H54 (cell line): Measurements from ENCODE around the gene VHLL.
"Not testable (repeated sequence)": the region's sequence is repeated elsewhere in the genome, so short reads cannot be mapped to it uniquely, and the experiment has no call there.

Experiments used
- DNase-seq: peaks from one replicate; pipeline ENCODE4 v3.0.0; 2011; ENCODE audit warnings: low spot score, mixed read lengths; ENCODE audit not compliant: insufficient read length
- FAIRE-seq: peaks from 3 replicates; lab custom pipeline; 2011; peaks lifted over from hg19 to GRCh38; lab: Jason Lieb, UNC
- POLR2A ChIP-seq: IDR thresholded peaks from 2 replicates; pipeline ENCODE4 v1.6.1; 2011; ENCODE audit warnings: low read depth, mild to moderate bottlenecking, low read length

Gene VHLL

DNA sequence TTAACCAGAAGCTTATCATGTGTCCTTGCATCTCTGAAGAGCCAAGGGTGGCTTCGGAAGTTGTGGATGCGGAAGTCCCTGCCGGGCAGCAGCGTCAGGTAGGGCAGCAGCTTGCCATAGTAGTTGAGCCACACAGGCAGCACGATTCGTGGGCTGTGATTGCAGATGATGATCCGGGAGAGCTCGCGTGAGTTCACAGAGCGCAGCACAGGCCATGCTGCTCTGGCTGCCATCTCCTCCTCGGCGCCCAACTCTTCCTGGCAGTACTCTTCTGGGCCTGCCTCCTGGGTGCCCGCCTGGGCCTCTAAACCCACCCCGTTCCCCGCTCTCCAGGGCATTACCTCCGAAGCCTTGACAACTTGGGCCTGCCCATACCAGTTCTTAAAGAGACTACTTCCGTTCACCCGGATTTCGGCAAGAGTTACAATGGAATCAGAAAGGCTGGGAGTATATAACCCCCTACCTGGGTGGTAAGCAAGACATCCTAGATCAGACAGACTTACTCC lies at the start of gene VHLL:
Gene VHLL, minus strand, starts transcription at position 456 of the 506 bp plus-strand sequence. Its CDS starts 118 bp downstream, at position 338.
- no peak for TF ChIP-seq POLR2A
- no peak for FAIRE-seq

DNA sequence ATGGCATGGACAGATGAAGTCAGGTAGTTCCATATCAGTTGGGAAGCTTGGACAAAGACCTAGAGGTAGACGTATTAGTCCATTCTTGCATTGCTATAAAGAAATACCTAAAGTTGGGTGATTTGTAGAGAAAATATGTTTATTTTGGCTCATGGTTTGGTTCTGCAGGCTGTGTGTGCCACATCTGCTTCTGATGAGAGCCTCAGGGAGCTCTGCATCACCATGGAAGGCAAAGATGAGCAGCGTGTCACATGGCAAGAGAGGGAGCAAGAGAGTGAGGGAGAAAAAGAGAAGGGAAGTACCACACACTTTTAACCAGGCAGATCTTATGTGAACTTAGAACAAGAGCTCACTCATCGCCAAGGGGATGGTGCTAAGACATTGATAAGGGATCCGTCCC lies 48.2 kb upstream of the VHLL start:
- DNase-seq = no peak
- FAIRE-seq = no peak
- TF ChIP-seq POLR2A = no peak

More for the DNA sequence above, at the start of gene VHLL:
- DNase-seq = no peak

DNA sequence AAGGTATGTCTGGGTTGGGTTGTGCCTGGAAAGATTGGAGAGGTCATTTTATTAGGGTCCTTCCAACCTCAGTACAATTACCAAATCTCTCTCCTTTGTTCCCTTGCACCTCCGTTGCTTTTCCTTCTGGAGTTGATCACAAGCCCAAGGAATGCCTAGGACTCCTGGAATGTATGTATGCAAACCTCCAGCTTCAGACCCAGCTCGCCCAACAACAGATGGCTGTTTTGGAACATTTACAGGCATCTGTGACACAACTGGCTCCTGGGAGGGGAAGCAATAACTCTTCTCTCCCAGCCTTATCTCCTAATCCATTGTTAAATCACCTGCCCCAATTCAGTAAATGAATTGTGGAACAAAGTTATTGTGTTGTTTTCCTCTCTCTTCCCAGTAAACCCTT lies 47.5 kb upstream of the VHLL start:
- FAIRE-seq (no peak), DNase-seq (no peak)
- TF ChIP-seq POLR2A = no peak

DNA sequence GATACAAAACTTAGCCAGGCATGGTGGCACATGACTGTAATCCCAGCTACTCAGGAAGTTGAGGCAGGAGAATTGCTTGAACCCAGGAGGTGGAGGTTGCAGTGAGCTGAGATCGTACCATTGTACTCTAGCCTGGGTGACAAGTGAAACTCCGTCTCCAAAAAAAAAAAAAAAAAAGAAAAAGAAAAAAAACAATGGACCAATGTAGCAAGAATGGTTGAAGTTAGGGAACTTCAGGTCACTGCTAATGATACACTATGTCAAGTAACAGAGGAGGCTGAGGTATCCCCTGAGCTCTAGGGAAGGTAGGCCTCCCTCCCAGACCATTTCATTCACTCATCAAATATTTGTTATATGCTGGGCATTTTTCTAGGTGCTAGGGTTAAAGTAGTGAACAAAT lies 46.9 kb upstream of the VHLL start:
- not testable (repeated sequence) for FAIRE-seq, DNase-seq

DNA sequence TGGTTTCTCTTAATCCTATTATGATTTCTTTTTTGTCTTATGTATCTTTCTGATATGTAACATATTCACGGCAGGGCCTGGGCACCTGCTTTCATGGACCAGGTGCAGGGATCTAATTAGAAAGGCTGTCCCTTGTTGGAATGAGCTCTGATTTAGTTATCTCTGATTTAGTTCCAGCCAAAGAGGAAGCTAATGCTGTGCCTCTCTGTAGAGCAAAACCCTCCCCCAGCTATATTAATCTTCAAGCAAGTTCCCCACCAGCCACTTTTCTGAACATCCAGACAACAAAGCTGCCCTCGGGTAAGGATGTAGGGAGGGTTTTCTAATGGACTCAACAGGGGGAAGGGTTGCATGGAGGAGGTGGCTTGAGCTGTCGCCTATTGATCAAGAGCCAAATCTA lies 45.3 kb upstream of the VHLL start:
- FAIRE-seq = no peak
- no peak for DNase-seq
- no peak for TF ChIP-seq POLR2A

DNA sequence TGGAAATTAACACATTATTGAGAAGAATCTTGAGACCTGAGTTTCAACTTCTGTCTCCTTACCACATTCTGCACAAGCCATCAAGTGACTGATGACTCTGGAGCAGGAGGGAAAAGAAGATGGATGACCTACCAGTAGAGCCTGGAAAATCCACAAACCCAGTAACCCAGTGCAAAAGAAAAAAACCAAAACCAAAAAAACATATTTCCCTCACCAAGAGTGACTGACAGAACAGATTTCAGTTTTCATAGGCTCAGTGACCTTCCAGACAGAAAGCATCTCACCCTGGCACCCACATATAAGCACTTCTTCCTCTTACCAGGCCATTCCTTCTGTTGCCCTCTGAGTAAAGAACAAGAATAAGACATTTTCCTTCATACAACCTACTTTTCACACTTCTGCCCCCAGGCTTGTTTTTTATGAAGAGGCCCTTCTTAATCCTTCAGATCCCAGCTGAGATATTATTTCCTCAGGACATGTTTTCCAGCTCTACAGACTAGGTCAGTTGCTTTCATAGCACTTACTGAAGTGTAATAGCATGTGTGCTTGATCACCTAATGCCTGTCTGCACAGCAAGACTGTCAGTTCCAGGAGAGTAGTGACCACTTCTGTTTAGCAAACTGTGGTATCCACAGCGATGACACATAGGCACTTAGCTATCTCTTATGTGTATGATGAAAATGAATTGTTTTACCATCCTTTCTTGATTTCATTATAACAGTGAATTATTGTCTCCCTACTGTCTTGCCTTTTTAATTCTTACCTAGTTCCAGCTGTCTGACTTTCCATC lies 43.3 kb upstream of the VHLL start:
- no peak for DNase-seq
- no peak for FAIRE-seq
- no peak for TF ChIP-seq POLR2A

DNA sequence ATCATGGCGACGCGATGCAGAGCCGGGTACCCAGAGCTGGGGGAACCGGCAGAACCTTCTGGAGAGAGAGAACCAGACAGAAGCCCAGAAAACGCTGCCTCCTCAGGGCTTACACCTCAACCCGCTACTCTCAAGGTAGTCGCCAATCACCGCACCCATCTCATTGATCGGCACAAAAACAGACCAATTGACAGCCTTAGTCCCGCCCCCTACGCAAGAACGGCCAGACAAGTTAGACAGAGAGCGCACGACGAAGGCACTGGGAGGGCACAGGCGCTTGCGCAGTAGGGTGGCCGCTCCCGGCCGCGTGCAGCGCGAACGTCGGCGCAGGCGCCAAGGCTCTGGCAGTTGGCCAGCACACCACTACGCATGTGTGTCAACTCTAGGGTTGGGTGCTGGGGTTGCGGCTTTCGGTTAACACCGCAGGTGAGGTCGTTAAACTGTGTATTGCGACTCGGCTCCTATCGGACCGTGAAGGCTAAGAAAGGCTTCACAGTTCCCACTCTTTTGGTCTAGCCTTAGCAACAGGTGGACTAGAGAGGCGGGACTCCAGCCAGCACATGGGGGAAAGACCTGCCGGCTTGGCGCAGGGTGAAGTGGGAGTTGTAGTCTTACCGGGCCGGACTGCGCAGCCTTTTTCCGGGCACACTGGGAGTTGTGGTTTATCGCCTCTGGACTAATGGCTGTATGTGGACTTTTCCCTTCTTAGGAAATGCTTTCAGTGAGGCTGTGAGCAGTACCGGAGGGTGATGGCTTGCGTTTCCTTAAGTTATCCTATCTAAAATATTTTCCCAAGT lies 39.3 kb upstream of the VHLL start, which contains the start of the genes CCT3 and TSACC:
Gene CCT3, minus strand, starts transcription at position 113 of the 797 bp plus-strand sequence. Its CDS starts 108 bp downstream, at position 5.
Gene TSACC, plus strand, starts transcription at position 347 of the 797 bp plus-strand sequence. CDS start 1,232 bp downstream, outside the sequence.
- FAIRE-seq (peak; percentile 81), DNase-seq (peak; percentile 98)
- peak; percentile 87 for TF ChIP-seq POLR2A

DNA sequence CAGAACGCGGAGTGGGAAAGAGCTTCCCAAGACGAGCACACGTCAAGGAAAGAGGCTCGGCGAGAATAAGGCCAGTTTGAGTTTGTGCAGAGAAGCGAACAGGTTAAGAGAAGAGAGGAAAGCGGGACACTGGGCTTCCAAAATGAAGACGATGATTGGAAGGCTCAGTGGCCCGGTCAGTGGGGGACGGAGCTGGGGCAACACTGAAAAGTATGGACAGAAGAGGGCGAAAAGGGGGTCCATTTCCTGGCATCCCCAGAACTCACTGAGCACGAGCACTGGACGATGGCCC lies 38.7 kb upstream of the VHLL start:
- FAIRE-seq = no peak
- no peak for TF ChIP-seq POLR2A
- no peak for DNase-seq

DNA sequence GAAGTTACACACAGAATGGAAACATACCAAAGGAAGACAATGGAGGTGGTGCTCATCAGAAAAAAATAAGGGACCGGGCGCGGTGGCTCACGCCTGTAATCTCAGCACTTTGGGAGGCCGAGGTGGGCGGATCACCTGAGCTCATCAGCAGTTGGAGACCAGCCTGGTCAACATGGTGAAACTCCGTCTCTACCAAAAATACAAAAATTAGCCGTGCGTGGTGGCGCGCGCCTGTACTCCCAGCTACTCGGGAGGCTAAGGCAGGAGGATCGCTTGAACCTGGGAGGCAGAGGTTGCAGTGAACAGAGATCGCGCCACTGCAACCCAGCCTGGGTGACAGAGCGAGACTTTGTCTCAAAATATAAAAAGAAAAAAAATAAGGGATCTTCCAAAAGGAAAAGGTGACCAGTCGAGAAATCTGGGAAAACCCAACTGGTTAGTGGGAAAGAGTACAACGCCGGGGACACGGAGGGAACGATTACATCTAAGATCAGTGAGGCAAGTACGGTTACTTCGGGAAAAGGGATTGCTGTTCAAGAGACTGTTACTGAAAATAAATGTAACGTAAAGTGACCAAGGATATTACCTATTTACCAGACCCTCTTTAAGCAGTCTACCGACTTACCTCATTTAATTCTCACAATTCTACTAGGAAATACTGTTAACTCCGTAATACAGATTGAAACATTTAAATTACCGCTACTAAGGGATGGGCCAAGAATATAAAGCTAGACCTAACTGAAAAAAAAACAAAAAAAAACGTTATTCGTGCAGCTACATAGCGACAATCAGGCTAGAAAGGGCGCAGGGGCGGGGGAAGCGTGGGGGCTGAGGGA lies 38.2 kb upstream of the VHLL start:
- no peak for TF ChIP-seq POLR2A
- DNase-seq (no peak), FAIRE-seq (no peak)

DNA sequence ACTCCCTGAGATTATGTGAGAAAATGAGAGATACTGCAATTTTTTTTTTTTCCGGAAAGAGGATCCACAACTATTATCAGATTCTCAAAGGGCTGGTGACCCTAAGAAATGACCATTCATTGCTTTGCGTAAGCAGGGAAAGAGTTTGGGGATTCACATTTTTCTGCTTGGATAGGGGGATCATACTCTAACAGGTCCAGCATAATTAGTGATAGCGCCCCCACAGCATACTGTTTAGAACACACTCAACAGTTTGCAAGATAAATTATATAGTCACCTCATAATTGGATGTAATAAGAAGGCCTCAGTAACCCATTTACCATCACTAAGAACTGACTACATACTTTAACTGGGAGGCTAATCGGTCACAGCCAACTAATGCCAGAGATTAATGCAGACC lies 37.1 kb upstream of the VHLL start:
- no peak for TF ChIP-seq POLR2A
- no peak for FAIRE-seq
- no peak for DNase-seq

DNA sequence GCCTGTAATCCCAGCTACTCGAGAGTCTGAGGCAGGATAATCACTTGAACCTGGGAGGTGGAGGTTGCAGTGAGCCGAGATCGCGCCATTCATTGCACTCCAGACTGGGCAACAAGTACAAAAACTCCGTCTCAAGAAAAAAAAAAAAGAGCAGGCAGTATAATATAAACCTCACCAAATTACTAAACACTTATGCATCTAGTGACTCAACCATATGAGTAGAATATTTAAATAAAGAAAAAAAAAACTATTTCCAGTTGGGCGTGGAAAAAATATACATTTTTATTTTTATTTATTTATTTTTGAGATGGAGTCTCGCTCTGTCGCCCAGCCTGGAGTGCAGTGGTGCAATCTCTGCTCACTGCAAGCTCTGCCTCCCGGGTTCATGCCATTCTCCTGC lies 24.1 kb upstream of the VHLL start:
- not testable (repeated sequence) for FAIRE-seq, DNase-seq

DNA sequence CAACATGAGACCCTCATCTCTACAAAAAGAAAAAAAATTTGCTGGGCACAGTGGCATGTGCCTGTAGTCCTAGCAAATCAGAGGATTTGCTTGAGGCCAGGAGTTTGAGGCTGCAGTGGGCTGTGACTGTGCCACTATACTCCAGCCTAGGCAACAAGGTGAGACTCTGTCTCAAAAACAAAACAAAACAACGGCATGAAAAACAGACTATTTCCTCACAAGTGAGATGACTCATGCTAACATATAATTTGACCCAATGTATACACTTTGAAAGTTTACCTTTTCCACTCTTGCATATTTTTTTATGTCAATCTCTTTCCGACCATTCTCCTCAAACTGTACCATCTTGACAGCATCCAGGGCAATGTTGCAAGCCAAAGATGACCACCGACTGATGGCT lies 21.5 kb upstream of the VHLL start:
- no peak for FAIRE-seq
- no peak for TF ChIP-seq POLR2A
- DNase-seq = no peak

DNA sequence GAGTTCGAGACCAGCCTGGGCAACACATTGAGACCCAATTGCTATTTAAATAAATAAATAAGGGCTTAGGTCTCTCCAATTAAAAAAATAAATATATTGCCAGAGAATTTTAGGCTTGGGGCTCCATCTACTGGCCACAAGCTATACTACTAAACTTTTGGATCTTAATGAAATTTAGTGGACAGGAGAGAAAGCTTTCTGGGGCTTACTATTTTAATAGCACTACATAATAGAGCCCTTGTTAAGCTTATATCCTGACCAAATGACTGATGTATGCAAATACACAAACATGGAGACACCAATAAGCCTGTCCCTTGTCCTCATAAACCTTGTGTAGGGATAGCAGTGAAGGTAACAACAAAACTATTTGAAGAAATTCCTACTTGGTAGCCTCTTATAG lies 20.6 kb upstream of the VHLL start:
- no peak for TF ChIP-seq POLR2A
- FAIRE-seq = no peak
- no peak for DNase-seq
